IPS-15b (cell line): Measurements from ENCODE around the gene TMC5.
"Not testable (repeated sequence)": the region's sequence is repeated elsewhere in the genome, so short reads cannot be mapped to it uniquely, and the experiment has no call there.

Experiments
- H3K27me3 ChIP-seq: one replicate; pipeline ENCODE4 v1.6.1; 2013; ENCODE audit warnings: low read length; ENCODE audit not compliant: control insufficient read depth, insufficient read depth
- H3K36me3 ChIP-seq: one replicate; pipeline ENCODE4 v1.6.1; 2013; ENCODE audit warnings: low read length; ENCODE audit not compliant: control insufficient read depth, insufficient read depth
- H3K4me1 ChIP-seq: one replicate; pipeline ENCODE4 v1.6.1; 2013; ENCODE audit warnings: mild to moderate bottlenecking, low read length; ENCODE audit not compliant: control insufficient read depth, insufficient read depth
- H3K4me3 ChIP-seq: one replicate; pipeline ENCODE4 v1.5.1; 2013; ENCODE audit warnings: low read depth, low read length
- H3K9ac ChIP-seq: one replicate; pipeline ENCODE4 v1.6.1; 2013; ENCODE audit warnings: low read depth, mild to moderate bottlenecking, low read length
- H3K9me3 ChIP-seq: one replicate; pipeline ENCODE4 v1.6.1; 2013; ENCODE audit warnings: mild to moderate bottlenecking, low read length; ENCODE audit not compliant: control insufficient read depth, insufficient read depth

TMC5 gene, protein sequence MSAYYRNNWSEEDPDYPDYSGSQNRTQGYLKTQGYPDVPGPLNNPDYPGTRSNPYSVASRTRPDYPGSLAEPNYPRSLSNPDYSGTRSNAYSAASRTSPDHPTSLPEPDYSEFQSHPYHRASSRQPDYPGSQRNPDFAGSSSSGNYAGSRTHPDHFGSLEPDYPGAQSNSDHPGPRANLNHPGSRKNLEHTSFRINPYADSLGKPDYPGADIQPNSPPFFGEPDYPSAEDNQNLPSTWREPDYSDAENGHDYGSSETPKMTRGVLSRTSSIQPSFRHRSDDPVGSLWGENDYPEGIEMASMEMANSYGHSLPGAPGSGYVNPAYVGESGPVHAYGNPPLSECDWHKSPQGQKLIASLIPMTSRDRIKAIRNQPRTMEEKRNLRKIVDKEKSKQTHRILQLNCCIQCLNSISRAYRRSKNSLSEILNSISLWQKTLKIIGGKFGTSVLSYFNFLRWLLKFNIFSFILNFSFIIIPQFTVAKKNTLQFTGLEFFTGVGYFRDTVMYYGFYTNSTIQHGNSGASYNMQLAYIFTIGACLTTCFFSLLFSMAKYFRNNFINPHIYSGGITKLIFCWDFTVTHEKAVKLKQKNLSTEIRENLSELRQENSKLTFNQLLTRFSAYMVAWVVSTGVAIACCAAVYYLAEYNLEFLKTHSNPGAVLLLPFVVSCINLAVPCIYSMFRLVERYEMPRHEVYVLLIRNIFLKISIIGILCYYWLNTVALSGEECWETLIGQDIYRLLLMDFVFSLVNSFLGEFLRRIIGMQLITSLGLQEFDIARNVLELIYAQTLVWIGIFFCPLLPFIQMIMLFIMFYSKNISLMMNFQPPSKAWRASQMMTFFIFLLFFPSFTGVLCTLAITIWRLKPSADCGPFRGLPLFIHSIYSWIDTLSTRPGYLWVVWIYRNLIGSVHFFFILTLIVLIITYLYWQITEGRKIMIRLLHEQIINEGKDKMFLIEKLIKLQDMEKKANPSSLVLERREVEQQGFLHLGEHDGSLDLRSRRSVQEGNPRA

GRCh38 chr16:19417640-19418039 lies at the start of gene TMC5:
Gene TMC5, plus strand, starts transcription at chr16:19417883. Its CDS starts 22,156 bp downstream, at chr16:19440039.
- Histone ChIP-seq H3K4me3 (no peak within 1 kb of the TSS), H3K9me3 (no peaks in the 10 kb centered on the region), H3K9ac (no peak within 1 kb of the TSS), H3K4me1 (peaks cover 6% of the 10 kb centered on the region), H3K36me3 (no peaks in the 10 kb centered on the region), H3K27me3 (no peaks in the 10 kb centered on the region)

DNA sequence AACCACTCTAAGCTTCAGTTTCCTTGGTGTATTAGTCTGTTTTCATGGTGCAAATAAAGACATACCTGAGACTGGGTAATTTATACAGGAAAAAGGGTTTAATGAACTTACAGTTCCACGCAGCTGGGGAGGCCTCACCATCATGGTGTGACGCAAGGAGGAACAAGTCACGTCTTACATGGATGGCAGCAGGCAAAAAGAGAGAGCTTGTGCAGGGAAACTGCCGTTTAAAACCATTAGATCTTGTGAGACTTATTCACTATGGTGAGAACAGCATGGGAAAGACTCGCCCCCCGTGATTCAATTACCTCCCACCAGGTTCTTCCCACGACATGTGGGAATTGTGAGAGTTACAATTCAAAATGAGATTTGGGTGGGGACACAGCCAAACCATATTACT lies 45.1 kb upstream of the TMC5 start:
- H3K9me3 ChIP-seq, H3K27me3 ChIP-seq, H3K36me3 ChIP-seq, H3K4me3 ChIP-seq, H3K4me1 ChIP-seq, H3K9ac ChIP-seq: not testable (repeated sequence)

GRCh38 chr16:19374402-19374801 lies 43.3 kb upstream of the TMC5 start:
- Histone ChIP-seq H3K4me3 (no peak overlapping the region), H3K27me3 (no peaks in the 10 kb centered on the region), H3K36me3 (no peaks in the 10 kb centered on the region), H3K9ac (no peak overlapping the region), H3K4me1 (no peaks in the 10 kb centered on the region), H3K9me3 (peaks cover 2% of the 10 kb centered on the region)

DNA sequence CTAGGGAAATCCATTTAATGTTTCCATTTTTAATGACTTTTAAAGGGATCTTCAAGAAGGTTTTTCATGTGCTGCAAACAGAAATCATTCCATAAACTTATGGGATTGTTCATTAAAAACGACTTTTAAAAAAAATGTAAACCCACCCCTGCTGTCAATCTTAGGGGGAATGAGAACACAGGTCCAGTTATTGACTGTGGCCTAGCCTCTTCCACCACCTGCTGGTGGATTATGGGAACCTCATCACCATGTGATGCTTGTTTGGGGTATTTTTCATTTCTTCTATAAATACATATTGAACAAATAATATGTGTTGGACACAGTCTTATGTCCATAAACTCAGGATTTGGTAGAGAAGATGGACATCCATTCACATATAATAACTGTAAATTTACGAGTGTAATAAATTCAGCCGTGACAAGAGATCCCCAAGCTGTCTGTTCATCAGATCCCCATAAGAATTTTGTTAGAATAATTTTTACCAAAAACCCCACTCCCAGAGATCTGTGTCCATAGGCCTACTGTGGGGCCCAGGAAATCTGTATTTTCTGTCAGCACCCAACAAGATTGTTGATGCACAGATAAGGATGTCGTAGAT lies 42.0 kb upstream of the TMC5 start:
- H3K4me3 ChIP-seq: no peak overlapping the region
- no peaks in the 10 kb centered on the region for H3K36me3 ChIP-seq
- no peak overlapping the region for H3K9ac ChIP-seq
- no peaks in the 10 kb centered on the region for H3K4me1 ChIP-seq
- H3K9me3 ChIP-seq: peaks cover 2% of the 10 kb centered on the region
- H3K27me3 ChIP-seq: no peaks in the 10 kb centered on the region

DNA sequence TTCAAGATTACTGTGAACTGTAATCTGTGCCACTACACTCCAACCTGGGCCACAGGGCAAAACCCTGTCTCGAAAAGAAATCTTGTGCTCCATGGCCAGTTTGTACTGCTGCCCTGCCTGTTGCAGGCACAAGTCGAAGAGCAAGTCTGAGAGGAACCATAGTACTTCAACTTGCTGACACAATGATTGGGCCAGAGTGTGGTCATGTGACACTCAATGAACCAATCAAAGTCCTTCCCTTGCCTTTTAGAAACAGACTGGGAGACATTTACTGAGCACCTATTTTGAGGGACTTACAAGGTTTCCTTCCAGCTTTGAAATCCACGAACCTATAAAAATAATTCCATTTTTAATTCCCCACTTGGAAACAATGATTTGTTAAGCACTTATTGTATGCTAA lies 39.8 kb upstream of the TMC5 start:
- no peaks in the 10 kb centered on the region for H3K27me3 ChIP-seq
- no peaks in the 10 kb centered on the region for H3K4me1 ChIP-seq
- no peak overlapping the region for H3K9ac ChIP-seq
- no peak overlapping the region for H3K4me3 ChIP-seq
- no peaks in the 10 kb centered on the region for H3K36me3 ChIP-seq
- peaks cover 2% of the 10 kb centered on the region for H3K9me3 ChIP-seq

DNA sequence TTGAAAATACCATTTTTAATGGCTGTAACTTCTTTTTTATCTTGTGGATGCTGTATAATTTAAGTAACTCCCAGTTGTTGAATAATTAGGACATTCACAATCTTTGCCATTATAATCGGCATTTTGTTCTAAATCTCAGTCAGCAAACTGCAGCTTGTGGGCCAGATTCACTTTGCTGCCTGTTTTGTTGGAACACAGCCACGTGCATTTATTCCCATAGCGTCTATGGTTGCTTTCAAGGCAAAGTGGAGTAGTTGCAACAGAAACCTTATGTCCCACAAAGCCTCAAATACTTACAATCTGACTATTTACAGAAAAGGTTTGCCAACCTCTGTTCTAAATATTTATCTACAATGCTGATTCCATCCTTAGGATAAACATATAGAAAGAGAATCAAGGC lies 39.2 kb upstream of the TMC5 start:
- Histone ChIP-seq H3K27me3 (no peaks in the 10 kb centered on the region), H3K4me3 (no peak overlapping the region), H3K9me3 (no peaks in the 10 kb centered on the region), H3K4me1 (no peaks in the 10 kb centered on the region), H3K9ac (no peak overlapping the region), H3K36me3 (no peaks in the 10 kb centered on the region)

DNA sequence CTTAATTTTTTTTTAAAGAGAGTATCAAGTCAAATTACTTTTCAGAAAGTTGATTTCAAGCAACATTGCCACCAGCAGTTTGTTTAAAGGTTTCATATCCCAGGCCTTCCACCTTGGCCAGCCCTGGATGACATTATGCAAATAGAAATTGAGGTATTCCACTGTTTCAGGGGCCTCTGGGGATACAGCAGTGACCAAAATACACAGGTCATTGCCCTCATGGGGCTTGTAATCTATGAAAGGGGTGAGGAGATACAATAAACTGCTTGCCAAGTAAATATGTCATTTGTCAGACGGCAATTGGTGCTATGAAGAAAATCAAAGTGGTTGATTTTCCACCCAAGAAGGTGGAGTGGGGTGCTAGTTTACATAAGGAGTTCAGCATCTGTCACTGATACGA lies 37.8 kb upstream of the TMC5 start:
- no peaks in the 10 kb centered on the region for H3K4me1 ChIP-seq
- no peak overlapping the region for H3K9ac ChIP-seq
- H3K27me3 ChIP-seq: no peaks in the 10 kb centered on the region
- no peak overlapping the region for H3K4me3 ChIP-seq
- H3K36me3 ChIP-seq: no peaks in the 10 kb centered on the region
- H3K9me3 ChIP-seq: no peaks in the 10 kb centered on the region

DNA sequence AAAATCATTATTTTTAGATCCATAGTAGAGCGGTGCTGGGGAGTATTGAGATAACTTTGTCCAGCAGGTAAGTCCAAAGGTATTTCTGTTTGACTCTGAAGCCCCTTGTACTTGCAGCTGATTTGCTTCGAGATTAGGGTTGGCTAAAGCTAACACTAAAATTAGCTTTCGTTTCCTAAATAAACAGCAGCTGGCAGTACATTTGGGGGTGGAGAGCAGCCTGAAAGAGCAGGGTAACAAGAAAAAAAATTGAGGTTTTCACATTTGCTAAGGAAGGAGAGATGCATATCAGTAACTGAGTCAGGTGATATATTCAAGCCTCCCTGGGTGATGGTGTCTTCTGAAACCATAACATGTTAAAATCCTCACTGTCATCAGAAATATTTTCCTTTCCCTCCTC lies 37.4 kb upstream of the TMC5 start:
- H3K4me3 ChIP-seq: no peak overlapping the region
- H3K36me3 ChIP-seq: no peaks in the 10 kb centered on the region
- H3K4me1 ChIP-seq: no peaks in the 10 kb centered on the region
- no peak overlapping the region for H3K9ac ChIP-seq
- no peaks in the 10 kb centered on the region for H3K27me3 ChIP-seq
- no peaks in the 10 kb centered on the region for H3K9me3 ChIP-seq

GRCh38 chr16:19382084-19382801 lies 35.4 kb upstream of the TMC5 start:
- Histone ChIP-seq H3K9me3 (no peaks in the 10 kb centered on the region), H3K36me3 (no peaks in the 10 kb centered on the region), H3K4me3 (no peak overlapping the region), H3K4me1 (no peaks in the 10 kb centered on the region), H3K9ac (no peak overlapping the region), H3K27me3 (no peaks in the 10 kb centered on the region)

DNA sequence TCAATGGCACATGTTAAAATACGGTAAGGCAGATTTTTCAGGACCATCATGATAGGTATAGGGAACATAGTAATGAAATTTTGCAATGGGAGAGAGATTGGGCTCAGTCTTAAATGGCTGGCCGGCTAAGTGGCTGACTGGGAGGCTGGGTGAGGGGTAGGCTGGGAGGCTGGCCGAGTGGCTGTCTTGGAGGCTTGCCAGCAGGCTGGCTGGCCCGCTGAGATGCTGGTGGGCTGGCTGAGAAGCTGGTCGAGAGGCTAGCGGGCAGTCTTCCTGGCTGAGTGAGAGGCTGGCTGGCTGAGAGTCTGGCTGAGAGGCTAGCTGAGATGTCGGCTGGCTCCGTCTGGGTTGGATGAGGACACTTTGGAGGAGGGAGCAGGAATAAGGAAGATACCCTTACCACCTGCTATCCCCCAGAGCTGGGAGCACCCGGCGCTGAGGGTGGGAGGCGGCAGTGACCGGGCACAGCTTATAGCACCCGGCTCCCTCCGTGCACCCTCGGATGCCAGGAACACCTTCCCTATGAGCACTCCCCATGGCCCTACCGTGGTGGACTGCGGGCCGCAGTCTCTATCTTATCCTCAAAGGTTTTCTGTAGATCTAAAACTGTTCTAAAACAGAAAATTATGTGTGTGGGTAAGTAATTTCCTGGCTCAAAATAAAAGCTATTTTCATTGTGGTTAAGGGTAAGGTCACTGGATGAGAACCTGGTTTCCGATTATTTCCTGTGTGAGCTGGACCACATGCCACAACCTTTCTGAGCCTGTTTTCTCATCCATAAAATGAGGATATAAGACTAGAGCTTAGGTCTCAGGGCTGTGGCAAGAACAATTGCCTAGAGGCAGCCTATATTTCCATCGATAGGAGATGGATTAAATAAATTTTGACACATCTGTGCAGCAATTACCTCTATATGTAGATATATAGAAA lies 34.5 kb upstream of the TMC5 start:
- no peak overlapping the region for H3K4me3 ChIP-seq
- H3K27me3 ChIP-seq: no peaks in the 10 kb centered on the region
- H3K4me1 ChIP-seq: no peaks in the 10 kb centered on the region
- no peak overlapping the region for H3K9ac ChIP-seq
- no peaks in the 10 kb centered on the region for H3K9me3 ChIP-seq
- H3K36me3 ChIP-seq: no peaks in the 10 kb centered on the region
